ENCODE measurements around the gene DDX39B. TPM values are rescaled to one million over a fixed set of nuclear protein-coding genes. Genes with fewer than 3 reads are reported as not detected.
"Not testable (repeated sequence)": the region's sequence is repeated elsewhere in the genome, so short reads cannot be mapped to it uniquely, and the experiment has no call there.

The DDX39B gene
- 100 to 1,000 TPM; 611 to 614 TPM for total RNA-seq

GRCh38 chr6:31541658-31542521 lies at the start of gene DDX39B:
DDX39B (minus strand) TSS chr6:31542003; CDS start chr6:31540532, 1,471 bp downstream.
- ChIA-PET POLR2A (interaction anchor here (0.6 to 2.9 kb wide), 16 partner anchors 9 to 321 kb away, joined by 3 to 23 read pairs (median 5); partner anchors contain the start of genes C6orf47, LTB, MICB and NEU1), CTCF (interaction anchor here (0.7 to 24.4 kb wide), 11 partner anchors 9 to 122 kb away, joined by 3 to 348 read pairs (median 6); partner anchors contain the start of genes LST1, LTB, MICB and NCR3)

GRCh38 chr6:31590691-31591090 lies 48.9 kb upstream of the DDX39B start:
- POLR2A ChIA-PET, result not testable (repeated sequence)
- CTCF ChIA-PET, result interaction anchor here (0.6 to 11.6 kb wide), 4 partner anchors 7 to 232 kb away, joined by 3 to 300 read pairs (median 14); partner anchors contain the start of genes ATP6V1G2, LST1, LTB and NFKBIL1

- POLR2A ChIA-PET, result no interaction called here
- CTCF ChIA-PET, result interaction anchor here (0.7 to 11.6 kb wide), 5 partner anchors 7 to 42 kb away, joined by 3 to 300 read pairs (median 6); partner anchors contain the start of genes ATP6V1G2, LST1, LTB and NFKBIL1
These were observed 47.3 kb upstream of the DDX39B start for GRCh38 chr6:31588871-31589650.

GRCh38 chr6:31587791-31588777 lies 46.3 kb upstream of the DDX39B start:
- CTCF ChIA-PET, result interaction anchor here (0.7 to 12.2 kb wide), 11 partner anchors 6 to 40 kb away, joined by 3 to 300 read pairs (median 8); partner anchors contain the start of genes ATP6V1G2, LST1, LTB and NCR3
- POLR2A ChIA-PET, result interaction anchor here (0.5 to 3.2 kb wide), 3 partner anchors 11 to 447 kb away, joined by 4 to 18 read pairs (median 5); partner anchors contain the start of gene TNF

GRCh38 chr6:31586599-31587281 lies 44.9 kb upstream of the DDX39B start:
- ChIA-PET POLR2A (interaction anchor here (1.1 to 3.2 kb wide), 2 partner anchors 12 to 28 kb away, joined by 3 to 18 read pairs; partner anchors contain the start of gene TNF), CTCF (interaction anchor here (0.7 to 12.2 kb wide), 8 partner anchors 7 to 183 kb away, joined by 3 to 300 read pairs (median 8); partner anchors contain the start of genes ATP6V1G2, NCR3, NFKBIL1 and TNF)

- ChIA-PET POLR2A (interaction anchor here (1.1 to 3.2 kb wide), 2 partner anchors 11 to 27 kb away, joined by 3 to 18 read pairs; partner anchors contain the start of gene TNF), CTCF (interaction anchor here (0.9 to 12.2 kb wide), 8 partner anchors 8 to 771 kb away, joined by 3 to 300 read pairs (median 9); partner anchors contain the start of genes ATP6V1G2, DDX39B, NCR3 and NFKBIL1)
These were observed 44.2 kb upstream of the DDX39B start, which contains the start of gene LST1 for GRCh38 chr6:31586008-31586407. LST1 (plus strand) TSS chr6:31586277; CDS start chr6:31587300, 1,023 bp downstream.

GRCh38 chr6:31585491-31585890 lies 43.7 kb upstream of the DDX39B start:
- ChIA-PET POLR2A (interaction anchor here (1.0 to 3.2 kb wide), 3 partner anchors 9 to 26 kb away, joined by 3 to 18 read pairs (median 3); partner anchors contain the start of gene TNF), CTCF (interaction anchor here (1.0 to 12.2 kb wide), 7 partner anchors 8 to 771 kb away, joined by 3 to 300 read pairs (median 9); partner anchors contain the start of genes ATP6V1G2, DDX39B, NCR3 and NFKBIL1)

- POLR2A ChIA-PET, result interaction anchor here (0.6 to 2.1 kb wide), 5 partner anchors 11 to 41 kb away, joined by 3 to 9 read pairs (median 5); partner anchors contain the start of genes DDX39B, NCR3 and NFKBIL1
- CTCF ChIA-PET, result interaction anchor here (1.2 to 12.2 kb wide), 7 partner anchors 8 to 41 kb away, joined by 3 to 300 read pairs (median 7); partner anchors contain the start of genes ATP6V1G2, DDX39B, LTA and NCR3
These were observed 40.4 kb upstream of the DDX39B start, which contains the start of gene LTB for GRCh38 chr6:31582230-31582643. LTB (minus strand) TSS chr6:31582424; CDS start chr6:31582417, 7 bp downstream.

GRCh38 chr6:31581434-31582229 lies 39.8 kb upstream of the DDX39B start:
- ChIA-PET CTCF (interaction anchor here (1.2 to 12.2 kb wide), 7 partner anchors 12 to 34 kb away, joined by 3 to 300 read pairs (median 22); partner anchors contain the start of genes ATP6V1G2, LTA, NCR3 and NFKBIL1), POLR2A (interaction anchor here (0.6 to 2.2 kb wide), 7 partner anchors 11 to 40 kb away, joined by 3 to 9 read pairs (median 6); partner anchors contain the start of genes DDX39B, NCR3 and NFKBIL1)

GRCh38 chr6:31580807-31581433 lies 39.1 kb upstream of the DDX39B start:
- POLR2A ChIA-PET, result interaction anchor here (0.6 to 2.2 kb wide), 5 partner anchors 10 to 39 kb away, joined by 3 to 9 read pairs (median 5); partner anchors contain the start of genes DDX39B and NCR3
- CTCF ChIA-PET, result interaction anchor here (0.5 to 12.2 kb wide), 10 partner anchors 11 to 142 kb away, joined by 3 to 300 read pairs (median 8); partner anchors contain the start of genes ATP6V1G2, LTA, MPIG6B and NCR3

- CTCF ChIA-PET, result interaction anchor here (0.6 to 12.2 kb wide), 11 partner anchors 10 to 240 kb away, joined by 3 to 300 read pairs (median 7); partner anchors contain the start of genes ATP6V1G2, LTA, NCR3 and NFKBIL1
- POLR2A ChIA-PET, result interaction anchor here (0.9 to 2.2 kb wide), 5 partner anchors 10 to 39 kb away, joined by 3 to 9 read pairs (median 5); partner anchors contain the start of genes DDX39B and NCR3
These were observed 38.6 kb upstream of the DDX39B start for GRCh38 chr6:31580438-31580740.

- CTCF ChIA-PET, result interaction anchor here (0.6 to 12.2 kb wide), 11 partner anchors 10 to 240 kb away, joined by 3 to 300 read pairs (median 7); partner anchors contain the start of genes ATP6V1G2, LTA, NCR3 and NFKBIL1
- POLR2A ChIA-PET, result interaction anchor here (0.9 to 2.2 kb wide), 6 partner anchors 9 to 38 kb away, joined by 3 to 9 read pairs (median 5); partner anchors contain the start of genes DDX39B and NCR3
These were observed 38.0 kb upstream of the DDX39B start for GRCh38 chr6:31579546-31580437.

- CTCF ChIA-PET, result interaction anchor here (1.7 to 12.2 kb wide), 6 partner anchors 9 to 37 kb away, joined by 4 to 300 read pairs (median 37); partner anchors contain the start of genes ATP6V1G2, LTA, NCR3 and NFKBIL1
- POLR2A ChIA-PET, result interaction anchor here (1.3 to 2.2 kb wide), 3 partner anchors 8 to 20 kb away, joined by 4 to 6 read pairs (median 5); partner anchors contain the start of gene NCR3
These were observed 37.3 kb upstream of the DDX39B start for GRCh38 chr6:31579119-31579505.
